ENCODE measurements around the gene PDLIM1. TPM values are rescaled to one million over a fixed set of nuclear protein-coding genes. Genes with fewer than 3 reads are reported as not detected.
"Not testable (repeated sequence)": the region's sequence is repeated elsewhere in the genome, so short reads cannot be mapped to it uniquely, and the experiment has no call there.

The PDLIM1 gene
- total RNA-seq, 2 experiments from 2014 or later: 22.8 TPM

GRCh38 chr10:95234951-95235350 is 55.9 kb downstream of the PDLIM1 start:
- DNase-seq: no peak
- Mint-ChIP-seq H3K27ac (no peak overlapping the region), H3K36me3 (ENCODE audit: low read depth) (peaks cover 41% of the 10 kb centered on the region)

GRCh38 chr10:95233377-95234034 is 57.3 kb downstream of the PDLIM1 start:
- H3K9me3 Mint-ChIP-seq: peaks cover 5% of the 10 kb centered on the region
- peaks cover 8% of the 10 kb centered on the region for H3K27me3 Mint-ChIP-seq
- no peak for DNase-seq
- peaks cover 45% of the 10 kb centered on the region for H3K4me1 Mint-ChIP-seq
- ChIA-PET POLR2A (interaction anchor here (0.8 kb wide), 1 partner anchor 12 kb away, joined by 4 read pairs; no protein-coding TSS in a partner anchor), CTCF (interaction anchor here (1.0 to 6.2 kb wide), 3 partner anchors 10 to 129 kb away, joined by 3 to 54 read pairs (median 4); no protein-coding TSS in a partner anchor)
- H3K4me3 Mint-ChIP-seq: no peak overlapping the region
- no peak overlapping the region for H3K27ac Mint-ChIP-seq
- H3K36me3 Mint-ChIP-seq (ENCODE audit: low read depth): peaks cover 29% of the 10 kb centered on the region

More at GRCh38 chr10:95234951-95235350, 55.9 kb downstream of the PDLIM1 start:
- ChIA-PET CTCF (interaction anchor here (0.7 to 6.2 kb wide), 3 partner anchors 11 to 350 kb away, joined by 3 to 54 read pairs (median 6); no protein-coding TSS in a partner anchor), POLR2A (interaction anchor here (1.3 kb wide), 1 partner anchor 11 kb away, joined by 3 read pairs; no protein-coding TSS in a partner anchor)
- peaks cover 8% of the 10 kb centered on the region for H3K27me3 Mint-ChIP-seq
- peaks cover 45% of the 10 kb centered on the region for H3K4me1 Mint-ChIP-seq
- H3K4me3 Mint-ChIP-seq: no peak overlapping the region
- H3K9me3 Mint-ChIP-seq: peaks cover 8% of the 10 kb centered on the region

GRCh38 chr10:95230677-95231586 is 59.9 kb downstream of the PDLIM1 start:
- not testable (repeated sequence) for H3K9me3 Mint-ChIP-seq, H3K27me3 Mint-ChIP-seq
- Mint-ChIP-seq H3K27ac (peak overlapping the region; percentile 29), H3K4me3 (peak overlapping the region; percentile 55), H3K36me3 (ENCODE audit: low read depth) (peaks cover 21% of the 10 kb centered on the region), H3K4me1 (peaks cover 22% of the 10 kb centered on the region)
- ChIA-PET CTCF (interaction anchor here (0.7 to 2.2 kb wide), 2 partner anchors 10 to 15 kb away, joined by 3 to 11 read pairs; no protein-coding TSS in a partner anchor), POLR2A (interaction anchor here (1.1 kb wide), 1 partner anchor 15 kb away, joined by 3 read pairs; no protein-coding TSS in a partner anchor)
- DNase-seq: peak; percentile 41

GRCh38 chr10:95229724-95230627 is 60.8 kb downstream of the PDLIM1 start:
- CTCF ChIA-PET: interaction anchor here (0.7 to 2.2 kb wide), 2 partner anchors 11 to 16 kb away, joined by 3 to 11 read pairs; no protein-coding TSS in a partner anchor
- Mint-ChIP-seq H3K4me1 (peaks cover 13% of the 10 kb centered on the region), H3K36me3 (ENCODE audit: low read depth) (peaks cover 18% of the 10 kb centered on the region), H3K27me3 (peaks cover 10% of the 10 kb centered on the region), H3K9me3 (peaks cover 5% of the 10 kb centered on the region), H3K4me3 (peak overlapping the region; percentile 55), H3K27ac (no peak overlapping the region)
- POLR2A ChIA-PET: interaction anchor here (1.1 kb wide), 1 partner anchor 16 kb away, joined by 3 read pairs; no protein-coding TSS in a partner anchor
- DNase-seq: no peak

GRCh38 chr10:95228934-95229723 is 61.7 kb downstream of the PDLIM1 start:
- DNase-seq, H3K27ac Mint-ChIP-seq, POLR2A ChIA-PET, H3K4me3 Mint-ChIP-seq, H3K9me3 Mint-ChIP-seq, CTCF ChIA-PET: not testable (repeated sequence)
- H3K36me3 Mint-ChIP-seq (ENCODE audit: low read depth): peaks cover 16% of the 10 kb centered on the region
- peaks cover 11% of the 10 kb centered on the region for H3K4me1 Mint-ChIP-seq
- H3K27me3 Mint-ChIP-seq: peaks cover 10% of the 10 kb centered on the region

GRCh38 chr10:95225136-95225535 is 65.7 kb downstream of the PDLIM1 start:
- POLR2A ChIA-PET: interaction anchor here (1.5 kb wide), 1 partner anchor 10 kb away, joined by 3 read pairs; no protein-coding TSS in a partner anchor
- Mint-ChIP-seq H3K4me1 (no peaks in the 10 kb centered on the region), H3K4me3 (no peak overlapping the region), H3K27ac (no peak overlapping the region), H3K9me3 (no peaks in the 10 kb centered on the region), H3K27me3 (peaks cover 5% of the 10 kb centered on the region), H3K36me3 (ENCODE audit: low read depth) (no peaks in the 10 kb centered on the region)
- CTCF ChIA-PET: no interaction called here
- DNase-seq: no peak

GRCh38 chr10:95221124-95221523 is 69.7 kb downstream of the PDLIM1 start:
- ChIA-PET POLR2A (no interaction called here), CTCF (no interaction called here)
- no peak for DNase-seq
- Mint-ChIP-seq H3K4me3 (no peak overlapping the region), H3K27me3 (peaks cover 15% of the 10 kb centered on the region), H3K27ac (no peak overlapping the region), H3K36me3 (ENCODE audit: low read depth) (no peaks in the 10 kb centered on the region), H3K9me3 (peaks cover 2% of the 10 kb centered on the region), H3K4me1 (no peaks in the 10 kb centered on the region)

GRCh38 chr10:95220539-95220938 is 70.3 kb downstream of the PDLIM1 start:
- H3K4me3 Mint-ChIP-seq: no peak overlapping the region
- no peak for DNase-seq
- H3K4me1 Mint-ChIP-seq: no peaks in the 10 kb centered on the region
- peaks cover 2% of the 10 kb centered on the region for H3K9me3 Mint-ChIP-seq
- CTCF ChIA-PET: no interaction called here
- no peak overlapping the region for H3K27ac Mint-ChIP-seq
- POLR2A ChIA-PET: no interaction called here
- H3K36me3 Mint-ChIP-seq (ENCODE audit: low read depth): no peaks in the 10 kb centered on the region
- peaks cover 13% of the 10 kb centered on the region for H3K27me3 Mint-ChIP-seq

- Mint-ChIP-seq H3K4me1 (no peaks in the 10 kb centered on the region), H3K27me3 (peaks cover 20% of the 10 kb centered on the region), H3K27ac (no peak overlapping the region), H3K4me3 (no peak overlapping the region), H3K9me3 (peaks cover 2% of the 10 kb centered on the region), H3K36me3 (ENCODE audit: low read depth) (no peaks in the 10 kb centered on the region)
- CTCF ChIA-PET: no interaction called here
- POLR2A ChIA-PET: no interaction called here
- no peak for DNase-seq
Measured at GRCh38 chr10:95217476-95217875, 73.3 kb downstream of the PDLIM1 start.

GRCh38 chr10:95214793-95215192 is 76.0 kb downstream of the PDLIM1 start:
- Mint-ChIP-seq H3K27me3 (peaks cover 23% of the 10 kb centered on the region), H3K27ac (no peak overlapping the region), H3K4me3 (no peak overlapping the region), H3K9me3 (peaks cover 2% of the 10 kb centered on the region), H3K36me3 (ENCODE audit: low read depth) (no peaks in the 10 kb centered on the region), H3K4me1 (no peaks in the 10 kb centered on the region)
- ChIA-PET CTCF (no interaction called here), POLR2A (no interaction called here)
- DNase-seq: no peak

- no peaks in the 10 kb centered on the region for H3K4me1 Mint-ChIP-seq
Measured at GRCh38 chr10:95214369-95214768, 76.4 kb downstream of the PDLIM1 start.

More at GRCh38 chr10:95214369-95214768, 76.4 kb downstream of the PDLIM1 start:
- H3K36me3 Mint-ChIP-seq (ENCODE audit: low read depth): no peaks in the 10 kb centered on the region
- DNase-seq: no peak
- ChIA-PET CTCF (no interaction called here), POLR2A (no interaction called here)
- no peak overlapping the region for H3K27ac Mint-ChIP-seq
- peaks cover 19% of the 10 kb centered on the region for H3K27me3 Mint-ChIP-seq
- peaks cover 2% of the 10 kb centered on the region for H3K9me3 Mint-ChIP-seq
- H3K4me3 Mint-ChIP-seq: no peak overlapping the region
